ENCODE measurements around the gene RREB1. TPM values are rescaled to one million over a fixed set of nuclear protein-coding genes. Genes with fewer than 3 reads are reported as not detected.
A peak's percentile ranks its signal among the peaks of the same experiment; 100 is the strongest.

RREB1 gene
- total and polyA plus RNA-seq, 2 of the 4 experiments (the other 2 are of a cell fraction), result 8.4 to 14.5 TPM

- Histone ChIP-seq H2AK5ac (ENCODE audit: low read depth, low read length) (no peak overlapping the region), H2BK20ac (ENCODE audit: low read depth, low read length) (no peak overlapping the region), H3K4me3 (ENCODE audit: insufficient read depth, low read depth, low read length) (no peak overlapping the region), H2BK15ac (ENCODE audit: low read depth, low read length) (no peak overlapping the region), H3K9ac (ENCODE audit: low read depth, low read length) (no peak overlapping the region), H3K36me3 (ENCODE audit: control insufficient read depth, insufficient read depth, low read length) (no peaks in the 10 kb centered on the region), H2BK120ac (ENCODE audit: low read depth, low read length) (no peak overlapping the region), H4K8ac (ENCODE audit: low read depth in 2 of 2, low read length in 2 of 2) (no peak overlapping the region), H4K91ac (ENCODE audit: insufficient read depth, low read depth, low read length) (no peak overlapping the region), H4K5ac (ENCODE audit: low read depth, low read length) (no peak overlapping the region), H3K18ac (ENCODE audit: low read depth, low read length) (no peak overlapping the region), H2BK5ac (ENCODE audit: low read depth, low read length, poor library complexity, severe bottlenecking) (no peak overlapping the region), H3K9me3 (ENCODE audit: control insufficient read depth, insufficient read depth, low read length) (no peaks in the 10 kb centered on the region), H3K56ac (ENCODE audit: extremely low read depth, insufficient read depth, low read length) (no peak overlapping the region), H3K14ac (replicated peaks; ENCODE audit: low read depth, low read length) (0 out of 2 replicates have a peak overlapping the region, but pooled peaks have one; percentile 21), H4K20me1 (ENCODE audit: insufficient read depth, low read length) (no peaks in the 10 kb centered on the region), H3K4ac (ENCODE audit: low read depth, low read length) (no peak overlapping the region), H2AFZ (replicated peaks; ENCODE audit: low read length, poor library complexity) (peak overlapping the region; percentile 70), H3K23ac (ENCODE audit: low read depth, low read length) (no peak overlapping the region), H2AK9ac (replicated peaks; ENCODE audit: low read depth, low read length, poor library complexity) (no peak overlapping the region), H3K27ac (ENCODE audit: insufficient read depth, low read length) (no peak overlapping the region), H3K4me1 (ENCODE audit: control insufficient read depth, insufficient read depth, low read length) (no peaks in the 10 kb centered on the region), H3K9me1 (ENCODE audit: insufficient read depth, low read length) (no peaks in the 10 kb centered on the region), H3K79me1 (ENCODE audit: low read depth in 1 of 2, low read length in 2 of 2) (no peaks in the 10 kb centered on the region), H3K4me2 (ENCODE audit: low read depth, low read length) (no peak overlapping the region), H3K27me3 (ENCODE audit: control insufficient read depth, insufficient read depth, low read length) (no peaks in the 10 kb centered on the region)
- ATAC-seq (ENCODE audit: low read depth), result no peak
- intact Hi-C loops (cut with micrococcal nuclease), result no loop called here
- no peak for DNase-seq
- dilution Hi-C loops (cut with HindIII; ENCODE audit: low sequenced_read_pairs, unreplicated experiment), result no loop called here
- no CpG with 5 or more reads among the region's 1 CpG for WGBS, 2 experiments (ENCODE audit: extremely low coverage in 2 of 2, insufficient read length in 1 of 2)
- ChIA-PET POLR2A (ENCODE audit: unreplicated experiment) (no interaction called here), CTCF (no interaction called here)
- TF ChIP-seq RAD21 (IDR thresholded peaks at IDR 0.05; ENCODE audit: low read length) (no peak), MXI1 (IDR thresholded peaks at IDR 0.05; ENCODE audit: borderline replicate concordance, low read depth, low read length) (0 out of 2 replicates have a peak, but pooled peaks have one; percentile 26), BHLHE40 (IDR thresholded peaks at IDR 0.05; ENCODE audit: low read depth, low read length) (no peak), RFX5 (IDR thresholded peaks at IDR 0.05; ENCODE audit: low read depth, low read length) (no peak), USF2 (IDR thresholded peaks at IDR 0.05; ENCODE audit: low read depth, low read length) (no peak)
- in situ Hi-C loops (cut with MboI; ENCODE audit: low sequenced_read_pairs), result no loop called here
- no TSS peak for BruUV-seq (replicated peaks)
Observed at GRCh38 chr6:7085911-7086310, 21.9 kb upstream of the RREB1 start.
